H1 (cell line): ENCODE data around the gene IL9R. TPM values are rescaled to one million over a fixed set of nuclear protein-coding genes. Genes with fewer than 3 reads are reported as not detected.

ENCODE experiments used
- CTCF ChIA-PET: fragments of 300-600 bp; sonication (Branson Sonifier 250); formaldehyde crosslinking; loops from one replicate; lab custom pipeline; 2021; ENCODE audit not compliant: partially characterized antibody; lab: Charles Lee
- POLR2A ChIA-PET: fragments of 300-600 bp; sonication (Branson Sonifier 250); formaldehyde crosslinking; loops from one replicate; lab custom pipeline; 2021; ENCODE audit warnings: inconsistent platforms; ENCODE audit not compliant: partially characterized antibody; lab: Charles Lee
- DNase-seq, 2 experiments: peaks; one replicate each; pipeline versions ENCODE4 v3.0.0 to v3.0.0-alpha.2; 2010 to 2022; ENCODE audit warnings: low spot score in 2 of 2, low read depth in 1 of 2, mixed read lengths in 1 of 2
- FAIRE-seq: peaks from 2 replicates; lab custom pipeline; 2011; peaks lifted over from hg19 to GRCh38; lab: Jason Lieb, UNC
- H2AFZ ChIP-seq: 2 replicates; pipeline ENCODE4 v1.8.1; 2012; ENCODE audit warnings: low read length, inconsistent platforms
- H2AK5ac ChIP-seq: 2 replicates; pipeline ENCODE4 v1.6.1; 2013; ENCODE audit warnings: low read depth, low read length
- H2BK120ac ChIP-seq: replicated peaks from 2 replicates; pipeline ENCODE3; 2013; ENCODE audit warnings: low read depth, low read length, inconsistent platforms
- H2BK12ac ChIP-seq: 2 replicates; pipeline ENCODE4 v1.6.1; 2013; ENCODE audit warnings: low read depth, low read length
- H2BK15ac ChIP-seq: 2 replicates; pipeline ENCODE4 v1.6.1; 2013; ENCODE audit warnings: low read length
- H2BK20ac ChIP-seq: 2 replicates; pipeline ENCODE4 v1.6.1; 2013; ENCODE audit warnings: low read length
- H2BK5ac ChIP-seq: 2 replicates; pipeline ENCODE4 v1.6.1; 2013; ENCODE audit warnings: low read depth, low read length
- H3K14ac ChIP-seq: 2 replicates; pipeline ENCODE4 v1.6.1; 2013; ENCODE audit warnings: inconsistent platforms; ENCODE audit not compliant: insufficient read length
- H3K18ac ChIP-seq: 2 replicates; pipeline ENCODE4 v1.6.1; 2013; ENCODE audit warnings: low read length; ENCODE audit errors: extremely low read depth
- H3K23ac ChIP-seq: 2 replicates; pipeline ENCODE4 v1.6.1; 2013; ENCODE audit warnings: inconsistent platforms; ENCODE audit not compliant: insufficient read length
- H3K23me2 ChIP-seq: 2 replicates; pipeline ENCODE4 v1.6.1; 2013; ENCODE audit warnings: low read depth, low read length
- H3K27ac ChIP-seq: 2 replicates; pipeline ENCODE4 v1.6.1; 2011; ENCODE audit warnings: low read depth, low read length, inconsistent platforms
- H3K27me3 ChIP-seq, 4 experiments: replicated peaks in 1 of 4; 1 replicate in 1 of 4; 2 replicates in 3 of 4; pipeline versions ENCODE4 v1.6.1 to v1.8.1; 2011 to 2013; ENCODE audit warnings: low read length in 3 of 4, mild to moderate bottlenecking in 3 of 4, inconsistent platforms in 2 of 4, mixed read lengths in 2 of 4, moderate library complexity in 1 of 4; ENCODE audit not compliant: control insufficient read depth in 3 of 4, insufficient read depth in 3 of 4; ENCODE audit errors: extremely low read depth in 1 of 4
- H3K36me3 ChIP-seq, 4 experiments: 2 replicates each; pipeline versions ENCODE4 v1.6.1 to v1.8.1; 2011 to 2013; ENCODE audit warnings: mild to moderate bottlenecking in 4 of 4, low read length in 3 of 4, moderate library complexity in 2 of 4, control low read depth in 1 of 4, inconsistent platforms in 1 of 4; ENCODE audit not compliant: insufficient read depth in 4 of 4, control insufficient read depth in 2 of 4
- H3K4ac ChIP-seq: replicated peaks from 2 replicates; pipeline ENCODE3; 2013; ENCODE audit warnings: low read length, low read depth, mixed read lengths, inconsistent platforms; ENCODE audit not compliant: insufficient read length
- H3K4me1 ChIP-seq, 4 experiments: replicated peaks in 1 of 4; 1 replicate in 1 of 4; 2 replicates in 3 of 4; pipeline versions ENCODE4 v1.6.1 to v1.8.1; 2011 to 2013; ENCODE audit warnings: low read length in 3 of 4, inconsistent platforms in 2 of 4, mixed read lengths in 1 of 4; ENCODE audit not compliant: insufficient read depth in 4 of 4, control insufficient read depth in 3 of 4
- H3K4me2 ChIP-seq, 2 experiments: 2 replicates each; pipeline versions ENCODE4 v1.6.1 to v1.8.1; 2011 to 2013; ENCODE audit warnings: low read depth in 2 of 2, low read length in 2 of 2, control low read depth in 1 of 2, inconsistent platforms in 1 of 2, mild to moderate bottlenecking in 1 of 2; ENCODE audit not compliant: insufficient read depth in 1 of 2
- H3K4me3 ChIP-seq, 4 experiments: fragments of 200-600, 300-600 bp in 1 of 4; sonication (generic), shearing (Covaris generic), sonication (Bioruptor Twin) in 1 of 4; 2 replicates each; pipeline versions ENCODE4 v1.5.1 to v1.8.1; 2011 to 2016; ENCODE audit warnings: low read length in 4 of 4, low read depth in 3 of 4, control low read depth in 2 of 4, inconsistent platforms in 2 of 4, mild to moderate bottlenecking in 2 of 4, mixed read lengths in 1 of 4, moderate library complexity in 1 of 4; ENCODE audit not compliant: insufficient read depth in 2 of 4; ENCODE audit errors: extremely low read depth in 1 of 4
- H3K56ac ChIP-seq: replicated peaks from 2 replicates; pipeline ENCODE3; 2013; ENCODE audit warnings: low read depth, mild to moderate bottlenecking, mixed read lengths, low read length, inconsistent platforms; ENCODE audit not compliant: insufficient read length
- H3K79me1 ChIP-seq: 2 replicates; pipeline ENCODE4 v1.6.1; 2013; ENCODE audit warnings: low read depth, low read length, control low read depth
- H3K79me2 ChIP-seq, 2 experiments: 2 replicates each; pipeline versions ENCODE4 v1.6.1 to v1.8.1; 2012 to 2013; ENCODE audit warnings: low read length in 2 of 2, mild to moderate bottlenecking in 2 of 2, inconsistent platforms in 1 of 2; ENCODE audit not compliant: insufficient read depth in 2 of 2, control insufficient read depth in 1 of 2
- H3K9ac ChIP-seq, 4 experiments: replicated peaks in 1 of 4; 1 replicate in 1 of 4; 2 replicates in 3 of 4; pipeline versions ENCODE4 v1.6.1 to v1.8.1; 2011 to 2013; ENCODE audit warnings: low read depth in 3 of 4, low read length in 3 of 4, control low read depth in 2 of 4, mild to moderate bottlenecking in 2 of 4, moderate library complexity in 2 of 4, inconsistent platforms in 1 of 4; ENCODE audit errors: extremely low read depth in 1 of 4
- H3K9me3 ChIP-seq, 2 experiments: 2 replicates each; pipeline versions ENCODE4 v1.6.1 to v1.8.1; 2012 to 2013; ENCODE audit warnings: mild to moderate bottlenecking in 2 of 2, moderate library complexity in 2 of 2, control low read depth in 1 of 2, inconsistent platforms in 1 of 2, low read depth in 1 of 2, low read length in 1 of 2, mixed read lengths in 1 of 2; ENCODE audit not compliant: insufficient read depth in 2 of 2
- H4K20me1 ChIP-seq, 2 experiments: replicated peaks in 1 of 2; 2 replicates each; pipeline versions ENCODE3 to v1.8.1; 2011 to 2013; ENCODE audit warnings: inconsistent platforms in 2 of 2, low read length in 2 of 2, mild to moderate bottlenecking in 1 of 2; ENCODE audit not compliant: insufficient read depth in 2 of 2, control insufficient read depth in 1 of 2
- H4K5ac ChIP-seq: 2 replicates; pipeline ENCODE4 v1.6.1; 2013; ENCODE audit warnings: low read length, low read depth, mixed read lengths, inconsistent platforms; ENCODE audit not compliant: insufficient read length
- H4K8ac ChIP-seq: 2 replicates; pipeline ENCODE4 v1.8.0; 2013; ENCODE audit warnings: mild to moderate bottlenecking, moderate library complexity, low read length, inconsistent platforms; ENCODE audit not compliant: insufficient read depth; ENCODE audit errors: extremely low read depth
- H4K91ac ChIP-seq: replicated peaks from 2 replicates; pipeline ENCODE3; 2013; ENCODE audit warnings: low read length, mixed read lengths, inconsistent platforms; ENCODE audit not compliant: insufficient read length
- CHD2 ChIP-seq: IDR thresholded peaks from 2 replicates; pipeline ENCODE4 v1.6.1; 2012; ENCODE audit warnings: low read length, improper control_type of control experiment
- CTBP2 ChIP-seq: IDR thresholded peaks from 2 replicates; pipeline ENCODE4 v1.7.0; 2011; ENCODE audit warnings: borderline replicate concordance, mild to moderate bottlenecking, moderate library complexity, mixed read lengths, low read length; ENCODE audit not compliant: insufficient read depth, insufficient read length
- FOSL1 ChIP-seq: IDR thresholded peaks from 2 replicates; pipeline ENCODE4 v1.6.1; 2011; ENCODE audit warnings: mild to moderate bottlenecking, low read depth, low read length, moderate library complexity; ENCODE audit not compliant: insufficient read depth
- KDM1A ChIP-seq: fragments of 200-600, 300-600 bp; sonication (generic); IDR thresholded peaks from 2 replicates; pipeline ENCODE4 v1.7.1; 2016; ENCODE audit warnings: mild to moderate bottlenecking, low read length, borderline replicate concordance
- PHF8 ChIP-seq: fragments of 200-600 bp; sonication (generic); conservative IDR thresholded peaks from 2 replicates; pipeline ENCODE4 v1.7.1; 2012; ENCODE audit warnings: low read depth, mild to moderate bottlenecking, inconsistent platforms, low read length, moderate library complexity
- RFX5 ChIP-seq: IDR thresholded peaks from 2 replicates; pipeline ENCODE4 v1.6.1; 2011; ENCODE audit warnings: low read depth, low read length, improper control_type of control experiment, borderline replicate concordance
- RXRA ChIP-seq: IDR thresholded peaks from 2 replicates; pipeline ENCODE4 v1.6.1; 2011; ENCODE audit warnings: low read depth, mild to moderate bottlenecking, low read length, moderate library complexity; ENCODE audit not compliant: insufficient read depth
- SAP30 ChIP-seq: fragments of 300-600 bp; sonication (generic); IDR thresholded peaks from 2 replicates; pipeline ENCODE4 v1.7.1; 2012; ENCODE audit warnings: low read length, moderate library complexity, mild to moderate bottlenecking, inconsistent platforms; ENCODE audit not compliant: insufficient read depth, insufficient replicate concordance
- SIRT6 ChIP-seq: IDR thresholded peaks from one replicate; pipeline ENCODE4 v1.7.1; 2012; ENCODE audit warnings: low read length, inconsistent platforms
- SIX5 ChIP-seq: IDR thresholded peaks from 2 replicates; pipeline ENCODE4 v1.6.1; 2011; ENCODE audit warnings: mild to moderate bottlenecking, low read depth, low read length
- TBP ChIP-seq: IDR thresholded peaks from 2 replicates; pipeline ENCODE4 v1.6.1; 2011; ENCODE audit warnings: low read depth, low read length, improper control_type of control experiment
- WGBS, 2 experiments: shearing (Covaris generic) in 1 of 2; methylation state at CpG; one replicate each; pipeline versions ENCODE4 v1.1.6 to v1.1.7; 2013 to 2015; ENCODE audit warnings: low lambda C conversion rate in 2 of 2, mixed read lengths in 2 of 2, inconsistent platforms in 1 of 2, low coverage in 1 of 2, missing lambda C conversion rate in 1 of 2; ENCODE audit not compliant: insufficient replicate concordance in 2 of 2, insufficient coverage in 1 of 2, insufficient read length in 1 of 2; ENCODE audit errors: extremely low coverage in 1 of 2, missing lambda C conversion rate in 1 of 2; 5-methylcytosine and 5-hydroxymethylcytosine counted together
- polyA plus RNA-seq, 7 experiments: library from polyadenylated mRNA; depleted of rRNA in 3 of 7; stranded (reverse) in 5 of 7; unstranded in 2 of 7; fragments of >200 nt in 5 of 7; fragments of 200-250 nt in 2 of 7; gene quantifications; 1 replicate in 5 of 7; 2 replicates in 1 of 7; 4 replicates in 1 of 7; pipeline versions ENCODE4 v1.2.1 to v1.2.3, GENCODE V29; 2011 to 2013; ENCODE audit warnings: missing spikeins in 2 of 7, mixed read lengths in 2 of 7
- total RNA-seq: library from RNA; stranded (reverse); fragmentation: NEBNext Ultra II Directional; extraction: Animal tissue kit (Norgen Biotek cat#: 25700); gene quantifications from 2 replicates; pipeline ENCODE4 v1.2.1, GENCODE V29; 2021
- TF ChIP-seq, protein P1 (sequence below): IDR thresholded peaks from 2 replicates; pipeline ENCODE4 v1.6.1; 2011; ENCODE audit warnings: low read depth, mild to moderate bottlenecking, low read length; ENCODE audit not compliant: insufficient read depth
- TF ChIP-seq, protein P2 (sequence below): IDR thresholded peaks from 2 replicates; pipeline ENCODE4 v1.6.1; 2012; ENCODE audit warnings: inconsistent platforms

Gene IL9R
- total and polyA plus RNA-seq, 2 of the 8 experiments (the other 6 are each of a cell fraction or from before 2014, with no cell fraction given), result 0.14 to 0.28 TPM

DNA sequence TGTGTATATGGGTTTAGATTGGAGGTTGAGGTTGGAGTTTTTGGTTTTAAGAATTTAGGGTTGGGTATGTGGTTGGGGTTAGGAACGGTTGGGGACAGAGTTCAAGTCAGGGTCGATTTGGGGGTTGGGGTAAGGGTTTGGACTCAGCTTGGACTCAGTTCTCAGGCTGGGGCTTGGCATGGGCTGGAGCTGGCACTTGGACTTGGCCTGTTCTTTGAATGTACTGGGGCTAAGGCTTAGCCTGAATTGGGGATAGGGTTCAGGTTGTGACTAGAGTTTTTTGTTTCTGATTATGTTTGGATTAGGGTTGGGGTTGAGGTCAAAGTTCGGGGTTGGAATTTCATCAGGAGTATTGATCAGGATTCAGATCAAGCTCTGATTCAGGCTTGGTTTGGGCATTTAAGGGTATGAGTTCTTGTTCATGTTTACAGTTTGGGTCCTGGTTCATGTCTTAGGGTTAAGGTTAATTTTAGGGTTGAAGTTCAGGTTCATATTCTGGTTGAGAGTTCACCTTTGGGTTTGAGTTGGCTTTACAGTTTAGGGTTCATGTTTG is 46.2 kb upstream of the IL9R start:
- H3K9ac ChIP-seq, result no peak overlapping the region
- no peaks in the 10 kb centered on the region for H4K20me1 ChIP-seq
- H2BK15ac ChIP-seq, result no peak overlapping the region
- no peak overlapping the region for H4K8ac ChIP-seq
- H3K4me1 ChIP-seq, result no peaks in the 10 kb centered on the region
- H3K27ac ChIP-seq, result no peak overlapping the region
- no peaks in the 10 kb centered on the region for H3K79me2 ChIP-seq
- H2BK120ac ChIP-seq, result no peak overlapping the region
- no peak overlapping the region for H3K23ac ChIP-seq
- H2BK12ac ChIP-seq, result no peak overlapping the region
- 84 to 100% methylated on average over 2 to 3 of the region's 3 CpGs for WGBS, 2 experiments
- H2AK5ac ChIP-seq, result no peak overlapping the region
- FAIRE-seq (no peak), DNase-seq (no peak)
- ChIA-PET POLR2A (no interaction called here), CTCF (no interaction called here)
- no peak overlapping the region for H2BK20ac ChIP-seq
- H3K4me2 ChIP-seq, result no peak overlapping the region
- no peak overlapping the region for H3K14ac ChIP-seq
- no peaks in the 10 kb centered on the region for H3K27me3 ChIP-seq
- no peak overlapping the region for H2BK5ac ChIP-seq
- peaks cover 10% of the 10 kb centered on the region; the same call in 1 of the 2 replicates for H3K23me2 ChIP-seq
- H4K5ac ChIP-seq, result no peak overlapping the region
- H3K18ac ChIP-seq, result no peak overlapping the region
- H3K4ac ChIP-seq, result no peak overlapping the region
- no peaks in the 10 kb centered on the region; the same call in 1 of the 2 replicates for H3K79me1 ChIP-seq
- no peak overlapping the region for H2AFZ ChIP-seq
- H3K36me3 ChIP-seq, result peaks cover 0 to 2% (median 0%) of the 10 kb centered on the region in 4 experiments; a peak in 1 of 8 replicates
- peaks cover 18 to 49% of the 10 kb centered on the region in 2 experiments; a peak in 3 of 4 replicates for H3K9me3 ChIP-seq
- no peak overlapping the region for H4K91ac ChIP-seq
- no peak overlapping the region for H3K4me3 ChIP-seq
- no peak overlapping the region for H3K56ac ChIP-seq
- TF ChIP-seq, protein P1, sequence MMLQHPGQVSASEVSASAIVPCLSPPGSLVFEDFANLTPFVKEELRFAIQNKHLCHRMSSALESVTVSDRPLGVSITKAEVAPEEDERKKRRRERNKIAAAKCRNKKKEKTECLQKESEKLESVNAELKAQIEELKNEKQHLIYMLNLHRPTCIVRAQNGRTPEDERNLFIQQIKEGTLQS, result no peak
- TF ChIP-seq CHD2, result no peak
- no peak for TF ChIP-seq CTBP2
- no peak for TF ChIP-seq RFX5
- no peak for TF ChIP-seq SIX5
- TF ChIP-seq FOSL1, result no peak
- TF ChIP-seq PHF8, result no peak
- TF ChIP-seq, protein P2, sequence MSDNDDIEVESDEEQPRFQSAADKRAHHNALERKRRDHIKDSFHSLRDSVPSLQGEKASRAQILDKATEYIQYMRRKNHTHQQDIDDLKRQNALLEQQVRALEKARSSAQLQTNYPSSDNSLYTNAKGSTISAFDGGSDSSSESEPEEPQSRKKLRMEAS, result no peak
- TF ChIP-seq RXRA, result no peak
- TF ChIP-seq KDM1A, result no peak
- TF ChIP-seq TBP, result no peak
- TF ChIP-seq SIRT6, result no peak
- no peak for TF ChIP-seq SAP30
